Smooth muscle cell of the umbilical artery (primary cell): ENCODE measurements around the gene NR2F6. TPM values are rescaled to one million over a fixed set of nuclear protein-coding genes. Genes with fewer than 3 reads are reported as not detected.

Experiments used
- total RNA-seq: library from RNA; depleted of rRNA; stranded (reverse); fragments of >200 nt; gene quantifications from 2 replicates; pipeline ENCODE4 v1.2.3, GENCODE V29; 2014

NR2F6 gene
- total RNA-seq: 44.4 and 54.9 TPM in 2 replicates

DNA sequence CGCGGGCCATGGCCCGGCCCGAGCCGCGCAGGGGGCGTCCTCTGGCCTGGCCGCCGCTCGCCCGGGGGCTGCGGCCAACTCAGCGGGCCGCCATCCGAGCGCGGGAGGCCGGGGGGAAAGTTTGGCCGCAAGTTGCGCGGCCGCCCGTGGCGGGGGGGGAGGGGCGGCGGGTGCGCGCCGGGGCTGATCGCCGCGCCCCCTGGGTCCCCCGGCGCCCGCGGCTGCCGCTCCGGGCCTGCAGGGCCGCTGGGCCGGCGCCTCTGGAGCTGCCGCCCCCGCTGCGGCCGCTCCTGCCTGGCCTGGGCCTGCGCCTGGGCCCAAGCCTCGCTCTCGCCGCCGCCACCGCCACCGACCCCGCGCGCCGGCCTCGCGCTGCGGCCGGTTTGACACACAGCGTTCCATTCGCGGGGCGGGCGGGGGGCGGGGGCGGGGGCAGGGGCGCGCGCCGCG lies at the start of gene NR2F6:
Gene NR2F6 (minus strand): TSS at position 385 of the 450 bp plus-strand sequence. CDS start 699 bp downstream, outside the sequence.

DNA sequence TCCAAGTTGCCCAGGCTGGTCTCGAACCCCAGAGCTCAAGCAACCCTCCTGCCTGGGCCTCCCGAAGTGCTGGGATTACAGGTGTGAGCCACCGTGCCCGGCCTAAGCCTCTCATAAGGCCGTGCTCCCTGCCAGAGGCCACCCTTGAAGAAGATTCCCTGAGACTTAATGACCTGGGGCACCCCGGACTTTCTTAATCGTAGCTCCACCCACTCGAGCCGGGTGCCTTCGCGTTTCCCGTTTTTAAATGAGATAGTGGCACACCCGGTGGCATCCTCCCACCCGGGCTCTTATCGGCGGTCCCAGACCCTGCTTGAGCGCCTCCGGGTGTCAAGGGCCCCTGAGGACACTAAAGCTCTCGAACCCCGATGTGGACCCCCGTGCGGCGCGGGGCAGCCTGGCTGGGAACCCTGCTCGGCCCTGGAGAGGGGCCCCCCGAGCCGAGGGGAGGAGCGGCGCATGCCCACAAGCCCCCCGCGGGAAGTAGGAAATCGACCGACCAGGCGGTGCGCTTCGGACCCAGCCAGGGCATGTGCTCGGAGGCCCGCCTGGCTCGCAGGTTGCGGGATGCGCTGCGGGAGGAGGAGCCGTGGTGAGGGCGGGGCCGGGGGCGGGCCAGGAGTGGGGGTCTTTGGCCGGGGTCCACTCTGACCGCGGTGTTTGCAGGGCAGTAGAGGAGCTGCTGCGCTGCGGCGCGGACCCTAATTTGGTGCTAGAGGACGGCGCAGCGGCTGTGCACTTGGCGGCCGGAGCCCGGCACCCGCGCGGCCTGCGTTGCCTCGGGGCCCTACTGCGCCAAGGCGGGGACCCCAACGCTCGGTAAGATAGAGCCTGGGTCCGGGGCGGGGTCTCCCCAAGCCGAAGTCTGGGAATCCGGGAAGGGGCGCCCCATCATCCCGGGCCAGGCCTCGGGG lies 35.9 kb upstream of the NR2F6 start, which contains the start of gene ANKLE1:
Gene ANKLE1 (plus strand): TSS at position 511 of the 914 bp plus-strand sequence. CDS start 20 bp downstream, at position 531.

DNA sequence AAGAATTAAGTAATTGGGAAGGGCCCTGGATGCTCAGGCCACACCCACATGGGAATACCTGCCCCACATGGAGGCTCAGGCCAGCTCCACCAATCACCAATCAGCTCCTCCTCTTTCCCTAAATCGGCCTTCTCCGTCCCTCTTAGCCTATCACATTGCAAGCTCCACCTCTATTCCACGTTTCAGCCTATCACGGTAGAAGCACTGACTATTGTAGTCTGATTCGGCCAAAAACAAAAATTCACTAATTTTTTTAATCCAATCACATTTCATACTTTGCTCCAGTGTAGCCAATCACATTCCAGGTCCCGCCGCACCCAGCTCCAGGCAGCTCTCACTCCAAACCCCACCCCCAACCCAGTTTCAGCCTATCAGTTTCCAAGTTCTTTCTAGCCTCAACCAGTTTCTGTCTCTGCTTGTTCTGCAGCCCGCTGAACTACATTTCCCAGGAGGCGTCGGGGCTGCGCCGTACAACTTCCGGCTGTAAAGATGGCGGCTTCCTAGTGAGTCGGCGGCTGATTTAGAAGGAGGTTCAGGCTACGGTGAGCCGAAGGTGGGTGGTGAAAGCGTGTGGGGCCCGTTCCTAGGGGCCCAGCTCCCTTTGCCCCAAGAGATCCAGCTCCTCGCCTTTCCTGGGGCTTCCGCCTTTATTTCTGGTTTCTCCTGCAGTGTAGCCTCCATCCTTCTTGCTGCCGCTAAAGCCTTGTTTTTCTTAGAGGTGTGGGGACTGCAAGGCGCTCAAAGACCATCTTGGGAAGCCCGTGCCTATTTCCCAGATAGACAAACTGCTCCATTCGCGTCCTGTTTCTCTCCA lies 21.5 kb upstream of the NR2F6 start, which contains the start of gene BABAM1:
Gene BABAM1 (plus strand): TSS at position 469 of the 814 bp plus-strand sequence. CDS start 1,364 bp downstream, outside the sequence.

GRCh38 chr19:17264641-17264979 lies 18.9 kb upstream of the NR2F6 start, which contains the start of gene USHBP1:
USHBP1 (minus strand) TSS chr19:17264745; CDS start chr19:17264299, 446 bp downstream.

DNA sequence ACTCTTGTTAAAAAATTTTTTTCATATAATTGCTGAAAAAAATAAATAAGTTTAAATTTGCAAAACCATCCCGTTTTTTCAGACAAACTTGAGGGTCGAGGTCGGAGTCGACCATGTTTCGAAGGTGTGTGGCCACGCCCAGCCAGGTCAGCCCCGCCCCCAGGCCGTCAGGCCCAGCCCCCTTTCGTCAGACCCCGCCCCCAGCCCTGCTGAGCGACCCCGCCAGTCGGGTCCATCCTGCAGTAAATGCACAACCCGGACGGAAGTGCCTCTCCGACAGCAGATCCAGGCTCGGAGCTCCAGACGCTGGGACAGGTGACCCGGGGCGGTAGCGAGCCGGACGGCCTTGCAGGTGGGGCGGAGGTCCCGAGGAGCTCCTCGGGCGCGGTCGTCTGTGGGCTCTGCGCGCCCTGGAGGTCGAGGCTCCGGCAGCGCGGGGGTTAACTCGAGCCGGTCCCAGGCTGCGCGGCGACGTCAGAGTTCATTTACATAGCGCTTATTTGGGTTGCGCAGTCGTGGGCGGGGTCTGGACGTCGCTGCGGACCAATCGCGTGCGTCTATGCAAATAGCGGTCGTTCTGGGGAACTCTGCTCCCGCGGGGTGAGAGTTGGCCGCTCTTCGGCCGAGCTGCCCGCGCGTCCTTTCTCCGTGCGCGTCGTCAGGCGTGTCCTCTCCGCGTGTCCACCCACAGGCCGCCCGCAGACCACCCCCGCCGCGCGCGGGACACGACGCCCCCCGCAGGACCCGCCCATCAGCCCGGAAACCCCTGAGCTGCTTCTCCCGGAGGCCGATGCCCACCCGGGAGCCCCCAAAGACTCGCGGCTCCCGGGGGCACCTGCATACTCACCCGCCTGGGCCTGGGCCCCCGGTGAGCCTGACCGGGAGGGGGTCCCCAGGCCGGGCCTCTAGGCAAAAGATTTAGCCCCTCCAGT lies 19.5 kb downstream of the NR2F6 start, which contains the start of gene OCEL1:
Gene OCEL1 (plus strand): TSS at position 225 of the 932 bp plus-strand sequence. CDS start 22 bp downstream, at position 247.

DNA sequence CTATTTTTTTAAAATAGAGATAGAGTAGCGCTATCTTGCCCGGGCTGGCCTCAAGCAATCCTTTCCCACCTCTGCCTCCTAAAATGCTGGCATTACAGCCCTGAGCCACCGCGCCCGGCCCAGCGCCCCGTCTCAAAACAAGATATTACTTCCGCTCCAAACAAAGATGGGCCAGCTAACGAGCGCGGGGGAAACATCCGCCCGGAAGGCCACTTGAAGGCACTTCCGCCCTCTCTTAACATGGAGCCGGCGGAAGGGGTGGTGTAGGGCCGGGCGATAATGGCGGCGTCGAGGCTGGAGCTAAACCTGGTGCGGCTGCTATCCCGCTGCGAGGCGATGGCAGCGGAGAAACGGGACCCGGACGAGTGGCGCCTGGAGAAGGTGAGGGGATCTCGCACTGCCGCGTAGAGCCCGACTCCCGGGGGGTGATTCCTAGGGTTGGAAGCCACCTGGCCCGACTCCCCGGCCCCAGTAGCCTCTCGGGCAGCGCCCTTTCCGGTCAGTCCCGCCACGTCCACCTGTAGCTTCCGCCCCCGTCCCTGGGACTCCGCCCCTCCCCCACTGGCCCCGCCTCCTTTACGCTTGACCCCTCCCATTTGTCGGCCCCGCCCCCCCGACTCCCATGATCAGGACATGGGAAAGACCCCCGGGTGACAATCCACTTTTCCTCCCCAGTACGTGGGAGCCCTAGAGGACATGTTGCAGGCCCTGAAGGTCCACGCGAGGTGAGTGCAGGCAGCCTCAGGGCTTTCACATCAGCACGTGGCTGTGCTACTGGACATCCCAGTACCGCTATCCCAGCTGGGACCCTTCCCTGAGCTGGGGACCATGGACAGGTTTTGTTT lies 30.4 kb downstream of the NR2F6 start, which contains the start of gene USE1:
Gene USE1 (plus strand): TSS at position 231 of the 845 bp plus-strand sequence. CDS start 49 bp downstream, at position 280.

Other genes starting within 250 kb of the NR2F6 start
- 0.23 and 0.59 TPM in 2 replicates for gene CPAMD8, start 219.1 kb downstream of the NR2F6 start, total RNA-seq
- 1.8 and 2.8 TPM in 2 replicates for gene HAUS8, start 170.5 kb downstream of the NR2F6 start, total RNA-seq
- 75.4 and 148 TPM in 2 replicates for gene MYO9B, start 170.1 kb downstream of the NR2F6 start, total RNA-seq
- gene USE1, start 30.6 kb downstream of the NR2F6 start, total RNA-seq: 16.6 and 19.0 TPM in 2 replicates
- gene OCEL1, start 19.7 kb downstream of the NR2F6 start, total RNA-seq: 4.3 and 5.3 TPM in 2 replicates
- gene USHBP1, start 18.8 kb upstream of the NR2F6 start, total RNA-seq: 0.05 TPM in 1 of 2 replicates, not detected in the other
- gene BABAM1, start 21.5 kb upstream of the NR2F6 start, total RNA-seq: 75.2 and 78.1 TPM in 2 replicates
- gene ANKLE1, start 36.0 kb upstream of the NR2F6 start, total RNA-seq: 0.51 and 0.59 TPM in 2 replicates
- 11.6 and 14.0 TPM in 2 replicates for gene ABHD8, start 57.5 kb upstream of the NR2F6 start, total RNA-seq
- 21.4 and 23.2 TPM in 2 replicates for gene MRPL34, start 60.0 kb upstream of the NR2F6 start, total RNA-seq
- gene DDA1, start 63.6 kb upstream of the NR2F6 start, total RNA-seq: 27.3 and 37.1 TPM in 2 replicates
- 4.5 and 7.6 TPM in 2 replicates for gene ANO8, start 88.9 kb upstream of the NR2F6 start, total RNA-seq
- 17.2 and 17.4 TPM in 2 replicates for gene GTPBP3, start 91.6 kb upstream of the NR2F6 start, total RNA-seq
- not detected in 2 replicates for gene PLVAP, start 131.4 kb upstream of the NR2F6 start, total RNA-seq
- gene CCDC194, start 148.3 kb upstream of the NR2F6 start, total RNA-seq: not detected in 2 replicates
- 0.92 and 4.5 TPM in 2 replicates for gene BST2, start 159.7 kb upstream of the NR2F6 start, total RNA-seq
- gene MVB12A, start 174.1 kb upstream of the NR2F6 start, total RNA-seq: 32.3 and 41.0 TPM in 2 replicates
- gene TMEM221, start 202.7 kb upstream of the NR2F6 start, total RNA-seq: under 0.01 TPM in 1 of 2 replicates, not detected in the other
- not detected in 2 replicates for gene NXNL1, start 215.0 kb upstream of the NR2F6 start, total RNA-seq
- 17.4 and 17.8 TPM in 2 replicates for gene SLC27A1, start 224.6 kb upstream of the NR2F6 start, total RNA-seq